ENCODE data around the gene AARSD1.

- TF ChIP-seq CTCF (IDR thresholded peaks at IDR 0.05) (no peak), POLR2AphosphoS5 (IDR thresholded peaks at IDR 0.05; ENCODE audit: low read depth, low read length) (no peak), REST (IDR thresholded peaks at IDR 0.05; ENCODE audit: insufficient read depth in 1 of 2, low read depth in 2 of 2, low read length in 1 of 2) (no peak)
Observed at GRCh38 chr17:42950044-42950783, 14.0 kb downstream of the AARSD1 start.

Measured in Panc1 (cell line).